Measurements from ENCODE around the gene PPRC1. TPM values are rescaled to one million over a fixed set of nuclear protein-coding genes. Genes with fewer than 3 reads are reported as not detected.

Gene PPRC1
- total and polyA plus RNA-seq, 4 donors, result 19.3 to 42.1 (median 26.5) TPM

DNA sequence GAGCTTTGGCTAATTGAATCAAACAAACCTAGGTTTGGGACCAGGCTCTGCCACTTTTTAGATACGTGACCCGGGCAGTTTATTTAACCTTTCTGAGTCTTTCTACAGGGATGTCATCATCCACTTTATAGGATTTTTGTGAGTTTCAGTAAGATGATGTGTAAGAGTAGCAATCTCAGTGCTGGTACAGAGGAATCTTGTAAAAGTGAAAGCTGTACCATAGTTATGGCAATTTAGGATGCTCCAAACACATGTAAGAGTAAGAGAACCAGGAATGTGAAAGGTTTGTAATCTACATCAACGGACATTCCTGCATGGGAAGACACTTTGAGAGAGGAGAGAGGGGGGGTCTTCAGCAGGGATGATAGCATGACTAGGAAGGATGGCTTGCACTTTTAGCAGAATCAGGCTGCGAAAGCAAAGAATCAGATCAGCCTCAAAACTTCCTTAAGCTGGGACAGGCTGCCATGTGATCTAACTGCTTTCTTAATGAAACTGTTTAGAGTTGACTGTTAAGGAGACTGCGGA, 20.3 kb downstream of the PPRC1 start:
- H3K9ac ChIP-seq (ENCODE audit: insufficient read depth in 1 of 2, low read length in 2 of 2), result peak overlapping the region; percentile 89 to 94

GRCh38 chr10:102154466-102155116, 21.8 kb downstream of the PPRC1 start:
- DNase-seq (no peak), ATAC-seq (ENCODE audit: insufficient read depth, low FRiP score) (no peak)
- Histone ChIP-seq H3K4me3 (no peak overlapping the region), H3K36me3 (ENCODE audit: control insufficient read depth in 4 of 4, insufficient read depth in 4 of 4, low read length in 4 of 4) (peaks cover 27 to 37% (median 29%) of the 10 kb centered on the region in 4 donors), H3K27ac (ENCODE audit: low read depth in 1 of 2, low read length in 1 of 2) (no peak overlapping the region), H3K27me3 (ENCODE audit: control insufficient read depth in 3 of 3, insufficient read depth in 3 of 3, low read length in 2 of 3) (no peaks in the 10 kb centered on the region), H3K9me3 (ENCODE audit: control insufficient read depth in 4 of 4, insufficient read depth in 3 of 4, low read length in 3 of 4) (no peaks in the 10 kb centered on the region), H3K9ac (ENCODE audit: insufficient read depth in 1 of 2, low read length in 2 of 2) (no peak overlapping the region), H3K4me1 (ENCODE audit: control insufficient read depth in 5 of 5, insufficient read depth in 5 of 5, low read length in 5 of 5) (peaks cover 3 to 15% (median 9%) of the 10 kb centered on the region in 5 donors)
- TF ChIP-seq CTCF (IDR thresholded peaks at IDR 0.05; ENCODE audit: control extremely low read depth, extremely low read depth), result no peak
- WGBS, 2 donors, result 92 to 95% methylated on average over 10 to 11 of the region's 11 CpGs

More for the DNA sequence above, 20.3 kb downstream of the PPRC1 start:
- Histone ChIP-seq H3K36me3 (ENCODE audit: control insufficient read depth in 4 of 4, insufficient read depth in 4 of 4, low read length in 4 of 4) (peaks cover 25 to 36% (median 31%) of the 10 kb centered on the region in 4 donors), H3K4me3 (peak overlapping the region; percentile 96), H3K27me3 (ENCODE audit: control insufficient read depth in 3 of 3, insufficient read depth in 3 of 3, low read length in 2 of 3) (no peaks in the 10 kb centered on the region), H3K27ac (ENCODE audit: low read depth in 1 of 2, low read length in 1 of 2) (peak overlapping the region; percentile 59 to 89), H3K4me1 (ENCODE audit: control insufficient read depth in 5 of 5, insufficient read depth in 5 of 5, low read length in 5 of 5) (peaks cover 3 to 15% (median 9%) of the 10 kb centered on the region in 5 donors), H3K9me3 (ENCODE audit: control insufficient read depth in 4 of 4, insufficient read depth in 3 of 4, low read length in 3 of 4) (no peaks in the 10 kb centered on the region)
- no peak for TF ChIP-seq CTCF (IDR thresholded peaks at IDR 0.05; ENCODE audit: control extremely low read depth, extremely low read depth)
- DNase-seq, result peak in 1 of 3 donors; percentile 15
- 32 to 35% methylated on average over 5 of the region's 5 CpGs for WGBS, 2 donors
- ATAC-seq (ENCODE audit: insufficient read depth, low FRiP score), result no peak

DNA sequence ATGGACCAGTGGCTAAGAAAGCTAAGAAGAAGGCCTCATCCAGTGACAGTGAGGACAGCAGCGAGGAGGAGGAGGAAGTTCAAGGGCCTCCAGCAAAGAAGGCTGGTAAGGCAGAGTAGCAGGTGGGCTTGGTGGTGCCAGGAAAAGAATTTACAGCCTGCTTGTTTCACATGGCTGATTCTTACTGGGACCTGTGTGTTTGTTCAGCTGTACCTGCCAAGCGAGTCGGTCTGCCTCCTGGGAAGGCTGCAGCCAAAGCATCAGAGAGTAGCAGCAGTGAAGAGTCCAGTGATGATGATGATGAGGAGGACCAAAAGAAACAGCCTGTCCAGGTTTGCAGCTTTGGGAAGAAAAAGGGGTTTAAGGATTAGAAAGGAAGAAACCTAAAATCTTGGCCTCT, 24.4 kb downstream of the PPRC1 start:
- Histone ChIP-seq H3K4me3 (no peak overlapping the region), H3K27me3 (ENCODE audit: control insufficient read depth in 3 of 3, insufficient read depth in 3 of 3, low read length in 2 of 3) (no peaks in the 10 kb centered on the region), H3K27ac (ENCODE audit: low read depth in 1 of 2, low read length in 1 of 2) (no peak overlapping the region), H3K9ac (ENCODE audit: insufficient read depth in 1 of 2, low read length in 2 of 2) (no peak overlapping the region), H3K9me3 (ENCODE audit: control insufficient read depth in 4 of 4, insufficient read depth in 3 of 4, low read length in 3 of 4) (no peaks in the 10 kb centered on the region), H3K4me1 (ENCODE audit: control insufficient read depth in 5 of 5, insufficient read depth in 5 of 5, low read length in 5 of 5) (peaks cover 3 to 9% (median 7%) of the 10 kb centered on the region in 5 donors), H3K36me3 (ENCODE audit: control insufficient read depth in 4 of 4, insufficient read depth in 4 of 4, low read length in 4 of 4) (peaks cover 45 to 56% (median 49%) of the 10 kb centered on the region in 4 donors)
- TF ChIP-seq CTCF (IDR thresholded peaks at IDR 0.05; ENCODE audit: control extremely low read depth, extremely low read depth), result no peak
- ATAC-seq (ENCODE audit: insufficient read depth, low FRiP score) (no peak), DNase-seq (no peak)
- 89 to 92% methylated on average over 3 of the region's 3 CpGs for WGBS, 2 donors
